A549 (cell line): ENCODE data around the gene VCL. TPM values are rescaled to one million over a fixed set of nuclear protein-coding genes. Genes with fewer than 3 reads are reported as not detected.

Experiments
- ATAC-seq, 2 experiments: fragments of 200-7000 bp in 1 of 2; fragments of >200 bp in 1 of 2; cut with Nextera tagmentation in 1 of 2; cut with Tn5 transposase in 1 of 2; 3 replicates each; pipeline versions ENCODE4 v1.8.0 to v1.9.1; 2018 to 2020; ENCODE audit warnings: mild to moderate bottlenecking in 1 of 2, moderate library complexity in 1 of 2
- CTCF ChIA-PET: fragments of 300-600 bp; sonication (Branson Sonifier 250); formaldehyde crosslinking; extraction: SDS; loops from one replicate; lab custom pipeline; 2021; ENCODE audit warnings: antibody characterized with exemption, inconsistent platforms; lab: Yijun Ruan, JAX
- POLR2A ChIA-PET: fragments of 350-600 bp; formaldehyde crosslinking; extraction: SDS; loops from one replicate; lab custom pipeline; 2021; ENCODE audit warnings: antibody characterized with exemption, inconsistent platforms; lab: Yijun Ruan, JAX
- DNase-seq, 2 experiments: peaks; one replicate each; pipeline versions ENCODE4 v3.0.0 to v3.0.0-alpha.2; 2011 to 2016; ENCODE audit warnings: low read depth in 1 of 2, low spot score in 1 of 2
- FAIRE-seq: peaks from 2 replicates; lab custom pipeline; 2011; peaks lifted over from hg19 to GRCh38; lab: Jason Lieb, UNC
- H3K27ac ChIP-seq, 2 experiments: fragments of >200 bp; sonication (Bioruptor Twin); formaldehyde crosslinking; 3 replicates each; pipeline ENCODE4 v1.5.1; 2016 to 2017
- H3K4me1 ChIP-seq: fragments of >200 bp; sonication (Bioruptor Twin); formaldehyde crosslinking; 3 replicates; pipeline ENCODE4 v1.6.1; 2016
- H3K4me2 ChIP-seq: fragments of >200 bp; sonication (Bioruptor Twin); formaldehyde crosslinking; 3 replicates; pipeline ENCODE4 v1.6.1; 2016
- H3K4me3 ChIP-seq: fragments of >200 bp; sonication (Bioruptor Twin); formaldehyde crosslinking; 3 replicates; pipeline ENCODE4 v1.5.1; 2016
- H3K9me3 ChIP-seq: fragments of >200 bp; sonication (Bioruptor Twin); formaldehyde crosslinking; 3 replicates; pipeline ENCODE4 v1.6.1; 2016
- ATOH8 ChIP-seq: fragments of 250-450 bp; sonication (Bioruptor Pico); IDR thresholded peaks from 2 replicates; pipeline ENCODE4 v1.5.0; 2020; ENCODE audit warnings: low read depth, mild to moderate bottlenecking, moderate library complexity
- CBX2 ChIP-seq: fragments of 200-600 bp; sonication (generic); IDR thresholded peaks from 2 replicates; pipeline ENCODE4 v1.6.1; 2016; ENCODE audit warnings: low read depth, mild to moderate bottlenecking, borderline replicate concordance
- CEBPB ChIP-seq, 2 experiments: fragments of >200 bp in 1 of 2; sonication (Bioruptor Twin) in 1 of 2; formaldehyde crosslinking in 1 of 2; IDR thresholded peaks; 2 replicates each; pipeline ENCODE4 v1.6.1; 2012 to 2016
- CHD2 ChIP-seq: fragments of 150-350 bp; IDR thresholded peaks from 2 replicates; pipeline ENCODE4 v1.6.1; 2014; ENCODE audit warnings: low read length; ENCODE audit not compliant: partially characterized antibody
- CTCF ChIP-seq: fragments of >200 bp; sonication (Bioruptor Twin); formaldehyde crosslinking; IDR thresholded peaks from 3 replicates; pipeline ENCODE4 v1.5.1; 2016
- ELK1 ChIP-seq: fragments of 150-350 bp; IDR thresholded peaks from 2 replicates; pipeline ENCODE4 v1.6.1; 2014; ENCODE audit warnings: low read depth, mild to moderate bottlenecking, low read length
- EP300 ChIP-seq, 2 experiments: fragments of >200 bp; sonication (Bioruptor Twin); formaldehyde crosslinking; IDR thresholded peaks; 2 replicates in 1 of 2; 3 replicates in 1 of 2; pipeline ENCODE4 v1.6.1; 2016 to 2017
- FOSL2 ChIP-seq, 2 experiments: fragments of 450-650 bp in 1 of 2; fragments of >200 bp in 1 of 2; sonication (Bioruptor Twin) in 1 of 2; formaldehyde crosslinking; IDR thresholded peaks; 2 replicates each; pipeline versions ENCODE4 v1.5.0 to v1.6.1; 2016 to 2020; ENCODE audit warnings: mild to moderate bottlenecking in 1 of 2, moderate library complexity in 1 of 2
- HDAC2 ChIP-seq: fragments of 200-600 bp; sonication (generic); IDR thresholded peaks from 2 replicates; pipeline ENCODE4 v1.6.1; 2016
- JUN ChIP-seq, 2 experiments: fragments of >200 bp; sonication (Bioruptor Twin); formaldehyde crosslinking; IDR thresholded peaks; 2 replicates in 1 of 2; 3 replicates in 1 of 2; pipeline ENCODE4 v1.6.1; 2016 to 2017
- NFE2L2 ChIP-seq: fragments of 150-350 bp; conservative IDR thresholded peaks from 2 replicates; pipeline ENCODE4 v1.6.1; 2014; ENCODE audit warnings: low read length
- NPAS2 ChIP-seq: fragments of 250-450 bp; sonication (Bioruptor Pico); IDR thresholded peaks from 2 replicates; pipeline ENCODE4 v1.8.0; 2022; ENCODE audit warnings: mild to moderate bottlenecking, moderate library complexity, borderline replicate concordance
- PBX3 ChIP-seq: IDR thresholded peaks from 2 replicates; pipeline ENCODE4 v1.6.1; 2012
- POLR2A ChIP-seq: IDR thresholded peaks from 2 replicates; pipeline ENCODE4 v1.6.1; 2012; ENCODE audit warnings: mild to moderate bottlenecking, low read length
- POLR2AphosphoS2 ChIP-seq: conservative IDR thresholded peaks from 2 replicates; pipeline ENCODE4 v1.6.1; 2012; ENCODE audit warnings: low read length, improper control_type of control experiment, inconsistent platforms
- RAD21 ChIP-seq, 2 experiments: fragments of >200 bp in 1 of 2; sonication (Bioruptor Twin) in 1 of 2; formaldehyde crosslinking in 1 of 2; IDR thresholded peaks in 1 of 2; conservative IDR thresholded peaks in 1 of 2; 2 replicates in 1 of 2; 3 replicates in 1 of 2; pipeline ENCODE4 v1.6.1; 2012 to 2018; ENCODE audit warnings: inconsistent platforms in 1 of 2
- RARB ChIP-seq: fragments of 250-450 bp; sonication (Bioruptor Pico); IDR thresholded peaks from 2 replicates; pipeline ENCODE4 v1.8.0; 2021; ENCODE audit warnings: mild to moderate bottlenecking, moderate library complexity
- RCOR1 ChIP-seq: fragments of 150-350 bp; IDR thresholded peaks from 2 replicates; pipeline ENCODE4 v1.6.1; 2014; ENCODE audit warnings: antibody characterized with exemption, low read length, low read depth
- SMC3 ChIP-seq: fragments of >200 bp; sonication (Bioruptor Twin); formaldehyde crosslinking; IDR thresholded peaks from 3 replicates; pipeline ENCODE4 v1.6.1; 2018; ENCODE audit warnings: inconsistent platforms
- USF2 ChIP-seq: fragments of 450-650 bp; IDR thresholded peaks from 2 replicates; pipeline ENCODE4 v1.6.1; 2014; ENCODE audit warnings: antibody characterized with exemption
- ZC3H11A ChIP-seq: fragments of 450-650 bp; IDR thresholded peaks from 2 replicates; pipeline ENCODE4 v1.6.1; 2014; ENCODE audit warnings: antibody characterized with exemption, mild to moderate bottlenecking
- ZNF302 ChIP-seq: fragments of 250-450 bp; sonication (Bioruptor Pico); IDR thresholded peaks from 2 replicates; pipeline ENCODE4 v1.9.0; 2021; ENCODE audit warnings: inconsistent platforms, mild to moderate bottlenecking, moderate library complexity
- ZSCAN20 ChIP-seq: fragments of 250-450 bp; sonication (Bioruptor Pico); IDR thresholded peaks from 2 replicates; pipeline ENCODE4 v1.8.0; 2022; ENCODE audit warnings: mild to moderate bottlenecking, moderate library complexity
- WGBS: methylation state at CpG from one replicate; pipeline ENCODE4 v1.1.6; 2017; ENCODE audit errors: missing lambda C conversion rate; 5-methylcytosine and 5-hydroxymethylcytosine counted together
- polyA plus RNA-seq, 4 experiments: library from polyadenylated mRNA; depleted of rRNA in 3 of 4; stranded (reverse); fragments of >200 nt; fragmentation: RNase III in 1 of 4; extraction: RNeasy Plus Mini Kit Qiagen cat#74134 plus additional on column Dnase treatment in 1 of 4; gene quantifications; 2 replicates in 3 of 4; 3 replicates in 1 of 4; pipeline ENCODE4 v1.2.3, GENCODE V29; 2011 to 2017

The VCL gene
- polyA plus RNA-seq, 2 of the 4 experiments (the other 2 are of a cell fraction) = 101 to 112 TPM

GRCh38 chr10:73997461-73997786 lies 492 bp upstream of the VCL start:
- CTCF ChIA-PET = interaction anchor here (1.2 to 4.5 kb wide), 3 partner anchors 33 to 110 kb away, joined by 3 to 18 read pairs (median 17); no protein-coding TSS in a partner anchor
- FAIRE-seq = no peak

GRCh38 chr10:73998623-73998928 lies 660 bp downstream of the VCL start:
- Histone ChIP-seq H3K4me3 (peak overlapping the region; percentile 97), H3K4me2 (peak overlapping the region; percentile 93), H3K4me1 (peaks cover 42% of the 10 kb centered on the region), H3K9me3 (no peaks in the 10 kb centered on the region), H3K27ac (peak overlapping the region; percentile 95)
- TF ChIP-seq ELK1 (no peak), HDAC2 (peak; percentile 61; the same call in 1 of the 2 replicates), EP300 (IDR thresholded peaks at IDR 0.05) (no peak)
- WGBS = 0% methylated on average over 18 of the region's 21 CpGs
- POLR2A ChIA-PET = interaction anchor here (1.3 to 1.7 kb wide), 3 partner anchors 13 to 83 kb away, joined by 4 to 11 read pairs (median 9); no protein-coding TSS in a partner anchor
- ATAC-seq (peak; percentile 1 to 17; a peak in 2 of 6 replicates), DNase-seq (no peak), FAIRE-seq (no peak)
- CTCF ChIA-PET = interaction anchor here (0.6 to 4.7 kb wide), 15 partner anchors 14 to 120 kb away, joined by 3 to 18 read pairs (median 7); no protein-coding TSS in a partner anchor

More at GRCh38 chr10:73997461-73997786, 492 bp upstream of the VCL start:
- H3K9me3 ChIP-seq = no peaks in the 10 kb centered on the region
- peak overlapping the region; percentile 44 for H3K4me2 ChIP-seq
- peak in 1 of 2 experiments; percentile 52 for DNase-seq
- peaks cover 30% of the 10 kb centered on the region for H3K4me1 ChIP-seq
- under 1% methylated on average over 10 of the region's 11 CpGs for WGBS
- ATAC-seq = peak; percentile 60 to 64
- peak overlapping the region; percentile 83 to 89 for H3K27ac ChIP-seq
- POLR2A ChIA-PET = interaction anchor here (0.6 to 1.5 kb wide), 5 partner anchors 14 to 104 kb away, joined by 3 to 5 read pairs (median 4); no protein-coding TSS in a partner anchor
- H3K4me3 ChIP-seq = peak overlapping the region; percentile 47
- TF ChIP-seq POLR2A (0 out of 2 replicates have a peak, but pooled peaks have one; percentile 31), PBX3 (no peak), RCOR1 (no peak), SMC3 (no peak)

- H3K4me1 ChIP-seq = peaks cover 47% of the 10 kb centered on the region
- no peak for TF ChIP-seq CHD2
- TF ChIP-seq RARB (CRISPR knock-in tag) = no peak
- TF ChIP-seq CBX2 = no peak
- TF ChIP-seq ZSCAN20 (CRISPR knock-in tag) = no peak
- TF ChIP-seq FOSL2 (IDR thresholded peaks at IDR 0.05) = no peak
- peak; percentile 77 for TF ChIP-seq FOSL2 (CRISPR knock-in tag; IDR thresholded peaks at IDR 0.05)
- TF ChIP-seq ATOH8 (CRISPR knock-in tag) = no peak
- TF ChIP-seq USF2 = no peak
- TF ChIP-seq CTCF = peak; percentile 26
- no peak for TF ChIP-seq CEBPB (IDR thresholded peaks at IDR 0.05)
- peak; percentile 24 to 45; a peak in 3 of 5 replicates for TF ChIP-seq RAD21 (conservative IDR thresholded peaks at IDR 0.05 in 1 of 2, IDR thresholded peaks at IDR 0.05 in 1 of 2)
- no peak for TF ChIP-seq ZNF302 (CRISPR knock-in tag)
- TF ChIP-seq NFE2L2 = no peak
- TF ChIP-seq JUN (IDR thresholded peaks at IDR 0.05) = peak in 1 of 2 experiments; percentile 50; a peak in 1 of 5 replicates
- TF ChIP-seq ZC3H11A = no peak
- TF ChIP-seq POLR2AphosphoS2 = 0 out of 2 replicates have a peak, but pooled peaks have one; percentile 34
- TF ChIP-seq NPAS2 (CRISPR knock-in tag) = no peak
Observed at GRCh38 chr10:73998929-73999691, 1.2 kb downstream of the VCL start.

More at GRCh38 chr10:73998929-73999691, 1.2 kb downstream of the VCL start:
- no peak for FAIRE-seq
- no peaks in the 10 kb centered on the region for H3K9me3 ChIP-seq
- peak overlapping the region; percentile 95 for H3K27ac ChIP-seq
- peak overlapping the region; percentile 97 for H3K4me3 ChIP-seq
- ChIA-PET POLR2A (interaction anchor here (0.6 to 1.7 kb wide), 12 partner anchors 10 to 111 kb away, joined by 3 to 11 read pairs (median 4); no protein-coding TSS in a partner anchor), CTCF (interaction anchor here (0.6 to 4.7 kb wide), 27 partner anchors 10 to 149 kb away, joined by 3 to 18 read pairs (median 5); no protein-coding TSS in a partner anchor)
- 2% methylated on average over 14 of the region's 14 CpGs for WGBS
- ATAC-seq = peak; percentile 71 to 78
- peak; percentile 74 to 86 for DNase-seq
- H3K4me2 ChIP-seq = peak overlapping the region; percentile 93
